Measurements from ENCODE around the gene C9orf40.
A peak's percentile ranks its signal among the peaks of the same experiment; 100 is the strongest.

C9orf40 gene

GRCh38 chr9:74961496-74961895 is 8.8 kb upstream of the C9orf40 start:
- in situ Hi-C loops (cut with HindIII; ENCODE audit: low pct_ligation_motif_present, low sequenced_read_pairs), result no loop called here
- H3K27me3 ChIP-seq (replicated peaks), result no peaks in the 10 kb centered on the region
- no peaks in the 10 kb centered on the region for H3K36me3 ChIP-seq (replicated peaks)
- no peak for TF ChIP-seq CTCF (IDR thresholded peaks at IDR 0.05; ENCODE audit: low read depth, low read length, missing control alignments)
- H3K4me3 ChIP-seq (ENCODE audit: low read depth, low read length), result no peak overlapping the region
- no peak for DNase-seq
- no peak overlapping the region for H3K27ac ChIP-seq

GRCh38 chr9:74960561-74960960 is 7.8 kb upstream of the C9orf40 start:
- H3K27me3 ChIP-seq (replicated peaks), result no peaks in the 10 kb centered on the region

GRCh38 chr9:74958587-74958986 is 5.9 kb upstream of the C9orf40 start:
- Histone ChIP-seq H3K4me3 (ENCODE audit: low read depth, low read length) (no peak overlapping the region), H3K36me3 (replicated peaks) (no peaks in the 10 kb centered on the region), H3K27me3 (replicated peaks) (no peaks in the 10 kb centered on the region), H3K27ac (no peak overlapping the region)
- DNase-seq, result no peak
- no peak for TF ChIP-seq CTCF (IDR thresholded peaks at IDR 0.05; ENCODE audit: low read depth, low read length, missing control alignments)
- in situ Hi-C loops (cut with HindIII; ENCODE audit: low pct_ligation_motif_present, low sequenced_read_pairs), result no loop called here

More at GRCh38 chr9:74960561-74960960, 7.8 kb upstream of the C9orf40 start:
- TF ChIP-seq CTCF (IDR thresholded peaks at IDR 0.05; ENCODE audit: low read depth, low read length, missing control alignments), result no peak
- Histone ChIP-seq H3K36me3 (replicated peaks) (no peaks in the 10 kb centered on the region), H3K27ac (no peak overlapping the region), H3K4me3 (ENCODE audit: low read depth, low read length) (no peak overlapping the region)
- in situ Hi-C loops (cut with HindIII; ENCODE audit: low pct_ligation_motif_present, low sequenced_read_pairs), result no loop called here
- DNase-seq, result peak; percentile 78

- Histone ChIP-seq H3K4me3 (ENCODE audit: low read depth, low read length) (peak overlapping the region; percentile 92), H3K27ac (peak overlapping the region; percentile 77), H3K27me3 (replicated peaks) (no peaks in the 10 kb centered on the region), H3K36me3 (replicated peaks) (no peaks in the 10 kb centered on the region)
- no peak for TF ChIP-seq CTCF (IDR thresholded peaks at IDR 0.05; ENCODE audit: low read depth, low read length, missing control alignments)
- in situ Hi-C loops (cut with HindIII; ENCODE audit: low pct_ligation_motif_present, low sequenced_read_pairs), result no loop called here
- peak; percentile 16 for DNase-seq
Measured at GRCh38 chr9:74953235-74953751, 581 bp upstream of the C9orf40 start.

GRCh38 chr9:74951725-74952151 is 974 bp downstream of the C9orf40 start:
- no peaks in the 10 kb centered on the region for H3K27me3 ChIP-seq (replicated peaks)
- TF ChIP-seq CTCF (IDR thresholded peaks at IDR 0.05; ENCODE audit: low read depth, low read length, missing control alignments), result no peak
- peak overlapping the region; percentile 35 for H3K27ac ChIP-seq
- no peaks in the 10 kb centered on the region for H3K36me3 ChIP-seq (replicated peaks)
- in situ Hi-C loops (cut with HindIII; ENCODE audit: low pct_ligation_motif_present, low sequenced_read_pairs), result no loop called here
- H3K4me3 ChIP-seq (ENCODE audit: low read depth, low read length), result peak overlapping the region; percentile 92
- peak; percentile 14 for DNase-seq

- in situ Hi-C loops (cut with HindIII; ENCODE audit: low pct_ligation_motif_present, low sequenced_read_pairs), result no loop called here
- TF ChIP-seq CTCF (IDR thresholded peaks at IDR 0.05; ENCODE audit: low read depth, low read length, missing control alignments), result no peak
- H3K4me3 ChIP-seq (ENCODE audit: low read depth, low read length), result peak overlapping the region; percentile 92
- H3K36me3 ChIP-seq (replicated peaks), result no peaks in the 10 kb centered on the region
- H3K27me3 ChIP-seq (replicated peaks), result no peaks in the 10 kb centered on the region
- peak overlapping the region; percentile 35 for H3K27ac ChIP-seq
- no peak for DNase-seq
Measured at GRCh38 chr9:74951107-74951720, 1.5 kb downstream of the C9orf40 start.

Measured in brain microvascular endothelial cell (primary cell).